AG04450 (cell line): ENCODE data around the gene LTBP1. TPM values are rescaled to one million over a fixed set of nuclear protein-coding genes. Genes with fewer than 3 reads are reported as not detected.

Experiments used
- CTCF ChIA-PET: fragments of 300-600, 350-600 bp; formaldehyde crosslinking; extraction: SDS; loops from one replicate; lab custom pipeline; 2022; ENCODE audit warnings: antibody characterized with exemption, inconsistent platforms; lab: Charles Lee
- POLR2A ChIA-PET: fragments of 350-600 bp; formaldehyde crosslinking; extraction: SDS; loops from one replicate; lab custom pipeline; 2021; ENCODE audit warnings: antibody characterized with exemption, inconsistent platforms; lab: Yijun Ruan, JAX
- DNase-seq: peaks from one replicate; pipeline ENCODE4 v3.0.0-alpha.2; 2011; ENCODE audit warnings: low read depth, low spot score
- H3K27ac ChIP-seq: one replicate; pipeline ENCODE4 v1.5.1; 2012; ENCODE audit warnings: low read depth, low read length, control low read depth
- H3K27me3 ChIP-seq: one replicate; pipeline ENCODE4 v1.6.0; 2012; ENCODE audit warnings: low read length; ENCODE audit not compliant: control insufficient read depth, insufficient read depth
- H3K4me3 ChIP-seq: 2 replicates; pipeline ENCODE4 v1.5.1; 2011; ENCODE audit warnings: mild to moderate bottlenecking, low read depth, low read length, control low read depth
- H3K9me3 ChIP-seq: 2 replicates; pipeline ENCODE4 v1.5.1; 2012; ENCODE audit warnings: low read length; ENCODE audit not compliant: control insufficient read depth, insufficient read depth
- polyA plus RNA-seq: library from polyadenylated mRNA; depleted of rRNA; stranded (reverse); fragments of >200 nt; gene quantifications from 2 replicates; pipeline ENCODE4 v1.2.3, GENCODE V29; 2011
- TF ChIP-seq, protein P1 (sequence below): IDR thresholded peaks from 2 replicates; pipeline ENCODE4 v1.5.1; 2011; ENCODE audit warnings: low read depth, low read length, control low read depth, inconsistent platforms

The LTBP1 gene
- polyA plus RNA-seq, 1 experiment = 517 TPM

DNA sequence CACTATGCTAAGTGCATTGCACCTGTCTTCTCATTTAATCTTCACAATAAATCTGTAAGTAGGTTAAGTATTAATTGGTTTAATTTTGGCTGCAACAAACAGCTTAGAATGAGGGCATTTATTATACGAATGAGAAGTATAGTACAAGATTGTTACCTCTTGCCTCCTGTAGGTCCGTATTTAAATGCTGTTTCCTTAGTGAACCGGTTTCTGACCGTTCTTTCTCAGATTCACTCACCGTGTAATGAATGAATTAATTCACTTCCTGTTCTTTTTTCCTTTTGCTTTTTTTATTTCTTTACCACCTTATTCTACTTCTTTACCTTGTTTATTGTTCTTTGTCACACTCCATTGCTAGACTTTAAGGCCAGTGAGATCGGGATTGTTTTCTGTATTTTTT lies 375.9 kb downstream of the LTBP1 start:
- ChIA-PET POLR2A (interaction anchor here (0.6 to 1.0 kb wide), 2 partner anchors 13 to 189 kb away, joined by 3 read pairs; no protein-coding TSS in a partner anchor), CTCF (interaction anchor here (0.6 to 1.2 kb wide), 2 partner anchors 76 to 261 kb away, joined by 3 read pairs; no protein-coding TSS in a partner anchor)
- TF ChIP-seq, protein P1, sequence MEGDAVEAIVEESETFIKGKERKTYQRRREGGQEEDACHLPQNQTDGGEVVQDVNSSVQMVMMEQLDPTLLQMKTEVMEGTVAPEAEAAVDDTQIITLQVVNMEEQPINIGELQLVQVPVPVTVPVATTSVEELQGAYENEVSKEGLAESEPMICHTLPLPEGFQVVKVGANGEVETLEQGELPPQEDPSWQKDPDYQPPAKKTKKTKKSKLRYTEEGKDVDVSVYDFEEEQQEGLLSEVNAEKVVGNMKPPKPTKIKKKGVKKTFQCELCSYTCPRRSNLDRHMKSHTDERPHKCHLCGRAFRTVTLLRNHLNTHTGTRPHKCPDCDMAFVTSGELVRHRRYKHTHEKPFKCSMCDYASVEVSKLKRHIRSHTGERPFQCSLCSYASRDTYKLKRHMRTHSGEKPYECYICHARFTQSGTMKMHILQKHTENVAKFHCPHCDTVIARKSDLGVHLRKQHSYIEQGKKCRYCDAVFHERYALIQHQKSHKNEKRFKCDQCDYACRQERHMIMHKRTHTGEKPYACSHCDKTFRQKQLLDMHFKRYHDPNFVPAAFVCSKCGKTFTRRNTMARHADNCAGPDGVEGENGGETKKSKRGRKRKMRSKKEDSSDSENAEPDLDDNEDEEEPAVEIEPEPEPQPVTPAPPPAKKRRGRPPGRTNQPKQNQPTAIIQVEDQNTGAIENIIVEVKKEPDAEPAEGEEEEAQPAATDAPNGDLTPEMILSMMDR = no peak
- no peak overlapping the region for H3K27ac ChIP-seq
- no peak for DNase-seq
- H3K4me3 ChIP-seq = no peak overlapping the region
- H3K9me3 ChIP-seq = no peaks in the 10 kb centered on the region
- H3K27me3 ChIP-seq = no peaks in the 10 kb centered on the region

GRCh38 chr2:33323957-33324356 lies 377.2 kb downstream of the LTBP1 start:
- DNase-seq = no peak

GRCh38 chr2:33326100-33326499 lies 379.3 kb downstream of the LTBP1 start:
- Histone ChIP-seq H3K4me3 (no peak overlapping the region), H3K9me3 (no peaks in the 10 kb centered on the region), H3K27ac (no peak overlapping the region), H3K27me3 (no peaks in the 10 kb centered on the region)
- no peak for DNase-seq
- POLR2A ChIA-PET = no interaction called here
- TF ChIP-seq, protein P1 = no peak
- CTCF ChIA-PET = no interaction called here

More at GRCh38 chr2:33323957-33324356, 377.2 kb downstream of the LTBP1 start:
- POLR2A ChIA-PET = no interaction called here
- Histone ChIP-seq H3K27me3 (no peaks in the 10 kb centered on the region), H3K27ac (no peak overlapping the region), H3K4me3 (no peak overlapping the region), H3K9me3 (no peaks in the 10 kb centered on the region)
- TF ChIP-seq, protein P1 = no peak
- CTCF ChIA-PET = no interaction called here

- ChIA-PET CTCF (no interaction called here), POLR2A (interaction anchor here (0.6 kb wide), 2 partner anchors 46 to 70 kb away, joined by 5 to 13 read pairs; no protein-coding TSS in a partner anchor)
- TF ChIP-seq, protein P1 = no peak
- Histone ChIP-seq H3K9me3 (no peaks in the 10 kb centered on the region), H3K27me3 (no peaks in the 10 kb centered on the region), H3K27ac (no peak overlapping the region), H3K4me3 (no peak overlapping the region)
- no peak for DNase-seq
These were observed 386.7 kb downstream of the LTBP1 start for GRCh38 chr2:33333433-33333832.

DNA sequence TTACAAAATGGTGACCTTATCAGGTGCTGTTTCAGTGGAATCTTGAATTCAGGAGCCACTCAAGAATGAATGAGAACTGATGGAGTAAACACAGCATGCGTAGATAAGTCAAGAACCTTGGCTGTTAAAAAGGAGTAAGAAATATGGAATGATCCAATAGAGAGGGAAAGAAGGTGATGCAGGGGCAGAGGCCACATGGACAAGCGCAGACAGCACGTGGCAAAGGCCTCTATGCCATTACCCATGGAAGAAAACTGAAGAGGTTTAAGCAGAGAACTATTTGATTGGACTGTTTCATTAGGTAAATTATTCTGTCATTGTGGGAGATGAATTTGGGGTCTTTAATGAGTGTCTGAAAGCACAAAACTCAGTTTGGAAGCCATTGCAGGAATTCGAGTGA lies 387.3 kb downstream of the LTBP1 start:
- ChIA-PET CTCF (no interaction called here), POLR2A (interaction anchor here (0.6 kb wide), 1 partner anchor 437 kb away, joined by 3 read pairs; no protein-coding TSS in a partner anchor)
- TF ChIP-seq, protein P1 = no peak
- Histone ChIP-seq H3K9me3 (no peaks in the 10 kb centered on the region), H3K27me3 (no peaks in the 10 kb centered on the region), H3K27ac (no peak overlapping the region), H3K4me3 (no peak overlapping the region)
- DNase-seq = no peak
